H9 (cell line): ENCODE measurements around the gene FAM177B. TPM values are rescaled to one million over a fixed set of nuclear protein-coding genes. Genes with fewer than 3 reads are reported as not detected.

Experiments used
- DNase-seq: peaks from one replicate; pipeline ENCODE4 v3.0.0-alpha.2; 2017
- H2AFZ ChIP-seq: one replicate; pipeline ENCODE4 v1.6.1; 2013; ENCODE audit warnings: mild to moderate bottlenecking, low read length, control low read depth, moderate library complexity
- H2AK5ac ChIP-seq: 2 replicates; pipeline ENCODE4 v1.6.1; 2013; ENCODE audit warnings: low read length, control low read depth, mixed read lengths; ENCODE audit not compliant: insufficient read length
- H2BK120ac ChIP-seq: one replicate; pipeline ENCODE4 v1.6.1; 2013; ENCODE audit warnings: low read depth, mild to moderate bottlenecking, low read length, control low read depth, inconsistent platforms; ENCODE audit not compliant: poor library complexity, severe bottlenecking
- H2BK12ac ChIP-seq: 2 replicates; pipeline ENCODE4 v1.6.1; 2013; ENCODE audit warnings: low read length, control low read depth, mixed read lengths, low read depth; ENCODE audit not compliant: insufficient read length
- H2BK15ac ChIP-seq: 2 replicates; pipeline ENCODE4 v1.6.1; 2013; ENCODE audit warnings: low read depth, low read length, control low read depth
- H2BK20ac ChIP-seq: one replicate; pipeline ENCODE4 v1.6.1; 2013; ENCODE audit warnings: low read depth, mild to moderate bottlenecking, low read length, control low read depth, inconsistent platforms; ENCODE audit not compliant: poor library complexity, severe bottlenecking
- H2BK5ac ChIP-seq: 2 replicates; pipeline ENCODE4 v1.6.1; 2013; ENCODE audit warnings: low read length, control low read depth, mixed read lengths; ENCODE audit not compliant: insufficient read length
- H3K14ac ChIP-seq: 2 replicates; pipeline ENCODE4 v1.6.1; 2013; ENCODE audit warnings: low read length, control low read depth; ENCODE audit not compliant: insufficient read depth
- H3K18ac ChIP-seq: 2 replicates; pipeline ENCODE4 v1.6.1; 2013; ENCODE audit warnings: low read depth, mild to moderate bottlenecking, mixed read lengths, low read length, control low read depth; ENCODE audit not compliant: insufficient read length
- H3K23ac ChIP-seq: 2 replicates; pipeline ENCODE4 v1.6.1; 2013; ENCODE audit warnings: low read length, control low read depth, mixed read lengths, low read depth; ENCODE audit not compliant: insufficient read length
- H3K23me2 ChIP-seq: 2 replicates; pipeline ENCODE4 v1.6.1; 2013; ENCODE audit warnings: low read depth, mild to moderate bottlenecking, mixed read lengths, low read length, control low read depth; ENCODE audit not compliant: insufficient read length, poor library complexity, severe bottlenecking
- H3K27ac ChIP-seq: 2 replicates; pipeline ENCODE4 v1.5.1; 2013; ENCODE audit warnings: low read length, control low read depth, mixed read lengths, low read depth; ENCODE audit not compliant: insufficient read length
- H3K27me3 ChIP-seq: 2 replicates; pipeline ENCODE4 v1.6.1; 2013; ENCODE audit warnings: low read length, control low read depth, inconsistent platforms; ENCODE audit not compliant: insufficient read depth
- H3K4ac ChIP-seq: 2 replicates; pipeline ENCODE4 v1.6.1; 2013; ENCODE audit warnings: low read depth, mild to moderate bottlenecking, control low read depth, inconsistent platforms, low read length, moderate library complexity
- H3K4me1 ChIP-seq: 2 replicates; pipeline ENCODE4 v1.6.1; 2013; ENCODE audit warnings: low read length, control low read depth, inconsistent platforms; ENCODE audit not compliant: insufficient read depth
- H3K4me2 ChIP-seq: 2 replicates; pipeline ENCODE4 v1.6.1; 2013; ENCODE audit warnings: low read length, control low read depth, mixed read lengths; ENCODE audit not compliant: insufficient read length, insufficient read depth
- H3K56ac ChIP-seq: 2 replicates; pipeline ENCODE4 v1.6.1; 2013; ENCODE audit warnings: low read depth, mild to moderate bottlenecking, mixed read lengths, low read length, control low read depth; ENCODE audit not compliant: insufficient read length
- H3K79me1 ChIP-seq: 2 replicates; pipeline ENCODE4 v1.6.1; 2013; ENCODE audit warnings: low read depth, mild to moderate bottlenecking, moderate library complexity, low read length, control low read depth, inconsistent platforms; ENCODE audit not compliant: insufficient read depth, poor library complexity, severe bottlenecking
- H3K79me2 ChIP-seq: 2 replicates; pipeline ENCODE4 v1.6.1; 2013; ENCODE audit warnings: low read length, control low read depth, inconsistent platforms; ENCODE audit not compliant: insufficient read depth
- H3K9ac ChIP-seq: 2 replicates; pipeline ENCODE4 v1.6.1; 2013; ENCODE audit warnings: low read length, control low read depth, mixed read lengths; ENCODE audit not compliant: insufficient read length; ENCODE audit errors: extremely low read depth
- H3K9me3 ChIP-seq: one replicate; pipeline ENCODE4 v1.6.1; 2013; ENCODE audit warnings: low read depth, low read length, inconsistent platforms; ENCODE audit not compliant: control insufficient read depth
- H3T11ph ChIP-seq: one replicate; pipeline ENCODE4 v1.6.1; 2013; ENCODE audit warnings: mild to moderate bottlenecking, low read length, control low read depth, inconsistent platforms
- H4K20me1 ChIP-seq: one replicate; pipeline ENCODE4 v1.6.1; 2013; ENCODE audit not compliant: control insufficient read depth, insufficient read length, insufficient read depth
- H4K5ac ChIP-seq: 2 replicates; pipeline ENCODE4 v1.6.1; 2013; ENCODE audit warnings: low read depth, mild to moderate bottlenecking, mixed read lengths, low read length, control low read depth; ENCODE audit not compliant: insufficient read length
- H4K8ac ChIP-seq: replicated peaks from 2 replicates; pipeline ENCODE4 v1.6.1; 2013; ENCODE audit warnings: low read length, control low read depth, mixed read lengths, low read depth; ENCODE audit not compliant: insufficient read length
- H4K91ac ChIP-seq: 2 replicates; pipeline ENCODE4 v1.6.1; 2013; ENCODE audit warnings: low read depth, mild to moderate bottlenecking, moderate library complexity, mixed read lengths, low read length, control low read depth; ENCODE audit not compliant: insufficient read length
- H3K27ac Mint-ChIP-seq, 3 experiments: 2 replicates in 2 of 3; 3 replicates in 1 of 3; pipeline ENCODE4 v1.8.0; 2020 to 2021; ENCODE audit warnings: mixed read lengths in 3 of 3, mild to moderate bottlenecking in 1 of 3, moderate library complexity in 1 of 3
- H3K27me3 Mint-ChIP-seq: 2 replicates; pipeline ENCODE4 v1.8.0; 2021; ENCODE audit warnings: low read depth, mild to moderate bottlenecking, moderate library complexity, mixed read lengths
- H3K36me3 Mint-ChIP-seq, 3 experiments: 2 replicates in 2 of 3; 3 replicates in 1 of 3; pipeline ENCODE4 v1.8.0; 2020 to 2021; ENCODE audit warnings: low read depth in 3 of 3, mixed read lengths in 3 of 3; ENCODE audit not compliant: insufficient read depth in 1 of 3
- H3K4me1 Mint-ChIP-seq, 2 experiments: 2 replicates each; pipeline ENCODE4 v1.8.0; 2020; ENCODE audit warnings: mixed read lengths in 2 of 2
- H3K4me3 Mint-ChIP-seq, 2 experiments: 2 replicates in 1 of 2; 3 replicates in 1 of 2; pipeline ENCODE4 v1.8.0; 2020 to 2021; ENCODE audit warnings: mild to moderate bottlenecking in 2 of 2, mixed read lengths in 2 of 2, moderate library complexity in 1 of 2
- H3K9me3 Mint-ChIP-seq, 2 experiments: 2 replicates in 1 of 2; 3 replicates in 1 of 2; pipeline ENCODE4 v1.8.0; 2020; ENCODE audit warnings: mild to moderate bottlenecking in 2 of 2, mixed read lengths in 2 of 2, moderate library complexity in 1 of 2
- WGBS: extraction: QIAGEN DNeasy Blood & Tissue Kit; methylation state at CpG from one replicate; pipeline ENCODE4 v1.1.7; 2013; ENCODE audit warnings: missing lambda C conversion rate, low lambda C conversion rate, mixed read lengths; ENCODE audit not compliant: insufficient read length; ENCODE audit errors: extremely low coverage; 5-methylcytosine and 5-hydroxymethylcytosine counted together
- total RNA-seq: library from RNA; stranded (reverse); gene quantifications from 2 replicates; pipeline ENCODE4 v1.2.1, GENCODE V29; 2021
- TF ChIP-seq, protein P1 (sequence below): fragments of 200-600 bp; sonication (generic); conservative IDR thresholded peaks from 3 replicates; pipeline ENCODE4 v1.8.0; 2021; ENCODE audit warnings: antibody characterized with exemption, mild to moderate bottlenecking

The FAM177B gene
- total RNA-seq, 1 experiment from 2014 or later: not detected

DNA sequence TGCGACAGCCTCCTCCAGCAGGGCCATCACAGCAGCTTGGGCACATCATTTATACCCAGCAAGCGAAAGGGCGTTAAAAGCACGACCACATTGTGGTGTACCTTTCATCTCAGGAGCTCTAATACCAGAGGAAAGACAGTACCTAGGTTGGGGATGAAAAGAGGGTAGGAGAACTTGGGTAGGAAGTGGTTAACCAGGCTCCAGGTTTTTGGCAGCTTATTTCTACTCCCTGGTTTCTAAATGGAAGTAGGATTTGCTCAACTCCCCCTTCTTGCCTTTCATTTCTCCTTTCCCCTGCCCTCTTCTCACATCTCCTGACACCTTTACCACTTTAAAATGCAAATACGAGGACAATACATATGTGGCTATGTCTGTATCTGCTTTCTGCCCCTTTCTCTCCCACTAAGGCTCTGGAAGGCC, 30.2 kb downstream of the FAM177B start:
- TF ChIP-seq, protein P1, sequence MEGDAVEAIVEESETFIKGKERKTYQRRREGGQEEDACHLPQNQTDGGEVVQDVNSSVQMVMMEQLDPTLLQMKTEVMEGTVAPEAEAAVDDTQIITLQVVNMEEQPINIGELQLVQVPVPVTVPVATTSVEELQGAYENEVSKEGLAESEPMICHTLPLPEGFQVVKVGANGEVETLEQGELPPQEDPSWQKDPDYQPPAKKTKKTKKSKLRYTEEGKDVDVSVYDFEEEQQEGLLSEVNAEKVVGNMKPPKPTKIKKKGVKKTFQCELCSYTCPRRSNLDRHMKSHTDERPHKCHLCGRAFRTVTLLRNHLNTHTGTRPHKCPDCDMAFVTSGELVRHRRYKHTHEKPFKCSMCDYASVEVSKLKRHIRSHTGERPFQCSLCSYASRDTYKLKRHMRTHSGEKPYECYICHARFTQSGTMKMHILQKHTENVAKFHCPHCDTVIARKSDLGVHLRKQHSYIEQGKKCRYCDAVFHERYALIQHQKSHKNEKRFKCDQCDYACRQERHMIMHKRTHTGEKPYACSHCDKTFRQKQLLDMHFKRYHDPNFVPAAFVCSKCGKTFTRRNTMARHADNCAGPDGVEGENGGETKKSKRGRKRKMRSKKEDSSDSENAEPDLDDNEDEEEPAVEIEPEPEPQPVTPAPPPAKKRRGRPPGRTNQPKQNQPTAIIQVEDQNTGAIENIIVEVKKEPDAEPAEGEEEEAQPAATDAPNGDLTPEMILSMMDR: no peak
- Mint-ChIP-seq H3K4me1 (peaks cover 2 to 4% of the 10 kb centered on the region in 2 experiments; a peak in 3 of 4 replicates), H3K36me3 (peaks cover 8 to 28% (median 9%) of the 10 kb centered on the region in 3 experiments), H3K27ac (no peak overlapping the region; a peak in 1 of 7 replicates), H3K9me3 (peaks cover 35 to 40% of the 10 kb centered on the region in 2 experiments), H3K27me3 (peaks cover 5% of the 10 kb centered on the region), H3K4me3 (no peak overlapping the region)
- Histone ChIP-seq H4K20me1 (no peaks in the 10 kb centered on the region), H4K5ac (no peak overlapping the region), H2AFZ (no peak overlapping the region), H2BK12ac (no peak overlapping the region), H4K8ac (no peak overlapping the region), H2BK15ac (no peak overlapping the region), H3K18ac (no peak overlapping the region), H3K23ac (no peak overlapping the region), H3K79me1 (no peaks in the 10 kb centered on the region), H3K23me2 (no peaks in the 10 kb centered on the region), H2BK20ac (no peak overlapping the region), H3K79me2 (no peaks in the 10 kb centered on the region), H3K14ac (no peak overlapping the region), H2AK5ac (no peak overlapping the region), H2BK5ac (no peak overlapping the region), H3K4ac (no peak overlapping the region), H3K27me3 (no peaks in the 10 kb centered on the region), H3K56ac (no peak overlapping the region), H3K27ac (no peak overlapping the region), H3K4me1 (no peaks in the 10 kb centered on the region), H3K9me3 (peaks cover 10% of the 10 kb centered on the region), H2BK120ac (no peak overlapping the region), H4K91ac (no peak overlapping the region), H3K9ac (no peak overlapping the region), H3K4me2 (no peak overlapping the region), H3T11ph (no peak overlapping the region)
- no CpG with 5 or more reads among the region's 5 CpGs for WGBS
- no peak for DNase-seq
